Activated gamma-delta T cell (primary cell): Measurements from ENCODE around the gene UGT1A10.

Experiments
- DNase-seq: peaks from one replicate; lab custom pipeline; 2025; lab: John Stamatoyannopoulos, UW

UGT1A10 gene

DNA sequence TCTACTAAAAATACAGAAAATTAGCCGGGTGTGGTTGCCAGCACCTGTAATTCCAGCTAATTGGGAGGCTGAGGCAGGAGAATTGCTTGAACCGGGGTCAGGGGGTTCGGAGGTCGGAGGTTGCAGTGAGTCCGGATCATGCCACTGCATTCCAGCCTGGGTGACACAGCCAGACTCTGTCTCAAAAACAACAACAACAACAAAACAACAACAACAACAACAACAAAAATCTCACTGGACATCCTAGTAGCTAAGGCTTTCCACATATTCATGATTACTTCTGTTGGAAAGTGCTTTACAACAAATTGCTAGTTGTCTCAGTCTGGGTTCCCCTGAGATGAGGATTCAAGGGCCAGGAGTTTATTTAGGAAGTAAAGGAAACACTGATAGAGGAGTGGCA lies 137.6 kb downstream of the UGT1A10 start:
- DNase-seq: no peak

GRCh38 chr2:233775414-233775813 lies 139.2 kb downstream of the UGT1A10 start:
- DNase-seq: no peak

DNA sequence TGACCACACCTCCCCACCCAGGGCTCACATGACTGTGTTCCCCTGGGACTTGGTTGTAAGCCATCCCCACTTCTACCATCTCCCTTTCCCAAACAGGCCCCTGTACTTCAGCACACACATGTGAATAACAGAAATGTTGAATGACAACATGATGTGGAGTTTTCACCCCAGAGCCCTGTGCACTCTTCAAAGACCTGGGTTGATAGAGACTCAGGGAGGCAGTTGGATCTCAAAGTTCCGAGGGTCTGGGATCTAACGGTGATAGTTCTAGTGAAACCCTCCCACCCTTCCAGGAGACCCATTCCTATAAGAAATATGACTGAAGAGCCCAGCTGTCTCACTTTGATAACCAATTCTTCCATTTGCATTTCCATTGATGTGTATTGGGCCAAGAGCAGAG lies 141.8 kb downstream of the UGT1A10 start, which contains the start of gene MROH2A:
Gene MROH2A (plus strand): TSS at position 301 of the 400 bp plus-strand sequence. CDS start 1,029 bp downstream, outside the sequence.
- DNase-seq: no peak

DNA sequence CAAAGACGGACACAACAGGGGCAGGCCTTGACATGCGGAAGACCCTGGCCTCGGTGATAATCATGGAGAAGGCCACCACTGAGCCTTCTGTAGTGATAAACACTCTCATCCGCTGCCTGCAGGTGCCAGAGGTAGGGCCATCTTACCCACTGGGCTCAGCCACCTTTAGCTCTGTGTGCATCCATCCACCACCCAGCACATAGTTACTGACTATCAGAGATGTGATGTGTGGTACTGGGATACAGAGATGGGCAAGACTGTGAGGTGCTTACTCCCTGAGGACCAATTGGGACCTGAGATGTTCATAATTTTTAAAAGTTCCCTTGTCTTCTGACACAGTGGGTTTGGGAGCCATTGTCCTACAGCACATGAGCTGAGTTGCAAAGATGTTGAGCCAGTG lies 143.5 kb downstream of the UGT1A10 start:
- DNase-seq: no peak

DNA sequence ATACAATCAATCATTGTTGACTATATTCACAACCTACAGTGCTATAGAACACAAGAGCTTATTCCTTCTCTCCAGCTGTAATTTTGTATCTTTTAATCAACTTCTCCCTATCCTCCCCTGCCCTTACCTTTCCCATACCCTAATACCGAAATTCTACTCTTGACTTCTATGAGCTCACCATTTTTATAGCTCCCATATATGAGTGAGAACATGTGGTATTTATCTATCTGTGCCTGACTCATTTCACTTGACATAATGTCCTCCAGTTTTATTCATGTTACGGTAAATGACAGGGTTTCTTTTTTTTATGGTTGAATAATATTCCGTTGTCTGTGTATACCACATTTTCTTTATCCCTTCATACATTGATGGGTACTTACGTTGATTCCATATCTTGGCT lies 144.5 kb downstream of the UGT1A10 start:
- no peak for DNase-seq

DNA sequence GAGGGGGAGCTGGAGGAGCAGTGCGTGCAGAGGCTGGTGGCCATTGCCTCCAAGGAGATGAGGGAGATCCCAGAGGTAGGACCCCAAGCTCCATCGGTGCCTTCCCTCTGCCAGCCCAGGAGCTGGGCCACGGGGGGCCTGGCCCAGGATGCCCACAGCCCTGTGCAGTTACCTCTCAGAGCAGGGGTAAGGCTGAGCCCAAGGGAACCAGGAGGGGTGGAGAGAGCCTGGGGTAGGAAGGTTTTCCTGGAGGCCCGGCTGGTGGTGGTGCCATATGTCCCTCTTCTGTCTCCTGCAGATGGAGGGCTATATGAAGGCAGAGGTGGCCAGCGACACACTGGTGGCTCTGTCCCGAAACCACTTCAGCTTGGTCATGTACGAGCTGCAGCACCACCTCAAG lies 153.3 kb downstream of the UGT1A10 start:
- DNase-seq: no peak

GRCh38 chr2:233791151-233791882 lies 155.1 kb downstream of the UGT1A10 start:
- no peak for DNase-seq

DNA sequence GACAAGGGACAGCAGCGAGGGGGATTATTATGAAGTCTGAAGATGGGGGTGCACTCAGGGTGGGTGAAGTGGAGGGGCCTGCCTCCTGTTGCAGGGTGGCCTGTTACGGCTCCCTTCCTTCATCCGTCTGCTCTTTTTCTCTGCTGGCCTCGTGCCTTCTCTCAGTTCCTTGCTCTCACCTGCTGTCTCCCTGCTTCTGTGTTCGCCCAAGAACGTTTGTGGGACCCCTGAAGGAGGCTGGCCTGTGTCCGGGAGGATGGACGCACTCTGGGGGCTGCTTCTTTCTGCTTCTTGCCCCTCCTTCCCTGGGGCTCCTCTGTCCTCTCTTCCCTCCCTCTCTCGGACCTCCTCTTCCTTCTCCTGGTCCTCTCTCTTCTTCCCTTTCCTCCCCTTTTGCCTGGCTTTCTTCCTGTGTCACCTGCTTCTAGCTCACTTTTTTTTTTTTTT lies 155.7 kb downstream of the UGT1A10 start:
- no peak for DNase-seq

DNA sequence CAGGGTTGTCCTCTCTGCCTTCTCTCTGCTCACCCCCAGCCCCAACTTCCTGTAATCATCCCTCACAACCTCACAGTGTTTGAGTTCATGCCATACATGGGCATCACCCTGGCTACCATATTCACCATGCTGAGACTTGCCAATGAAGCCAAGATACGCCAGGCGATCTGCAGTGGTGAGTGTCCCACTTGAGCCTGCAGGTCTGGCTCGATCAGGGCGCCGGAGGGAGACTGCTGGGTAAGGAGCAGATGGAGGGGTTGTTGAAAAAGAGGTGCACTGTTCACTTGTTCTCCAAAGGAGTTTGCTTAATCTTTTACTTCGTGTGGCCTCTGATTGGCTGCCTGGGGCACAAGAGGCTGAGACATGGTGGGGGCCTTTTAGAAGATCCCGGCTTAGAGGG lies 156.5 kb downstream of the UGT1A10 start:
- DNase-seq: no peak

GRCh38 chr2:233793465-233794127 lies 157.3 kb downstream of the UGT1A10 start:
- no peak for DNase-seq

DNA sequence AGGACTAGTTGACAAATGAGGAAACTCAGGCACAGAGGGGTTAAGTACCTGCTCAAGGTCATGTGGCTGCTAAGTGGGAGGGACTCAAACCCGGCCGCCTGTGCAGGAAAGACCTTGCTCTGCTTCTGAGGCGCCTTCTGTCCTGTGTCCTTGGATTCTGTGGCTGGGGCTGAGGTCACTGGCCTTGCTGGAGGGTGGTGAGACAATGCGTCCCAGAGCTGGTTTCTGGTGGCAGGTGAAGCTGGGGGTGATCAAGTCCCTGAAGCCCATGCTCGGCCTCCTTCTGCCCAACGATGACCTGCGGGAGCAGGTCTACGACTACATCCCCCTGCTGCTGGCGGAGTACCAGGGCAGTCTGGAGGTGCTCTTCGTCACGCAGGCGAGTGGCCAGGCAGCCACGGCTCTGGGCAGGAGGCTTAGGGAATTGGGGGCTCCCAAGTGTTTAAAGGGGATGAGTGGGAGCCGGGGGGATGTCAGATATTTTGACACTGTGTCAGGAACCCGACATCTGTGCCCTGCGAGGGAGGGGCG lies 157.9 kb downstream of the UGT1A10 start:
- no peak for DNase-seq

DNA sequence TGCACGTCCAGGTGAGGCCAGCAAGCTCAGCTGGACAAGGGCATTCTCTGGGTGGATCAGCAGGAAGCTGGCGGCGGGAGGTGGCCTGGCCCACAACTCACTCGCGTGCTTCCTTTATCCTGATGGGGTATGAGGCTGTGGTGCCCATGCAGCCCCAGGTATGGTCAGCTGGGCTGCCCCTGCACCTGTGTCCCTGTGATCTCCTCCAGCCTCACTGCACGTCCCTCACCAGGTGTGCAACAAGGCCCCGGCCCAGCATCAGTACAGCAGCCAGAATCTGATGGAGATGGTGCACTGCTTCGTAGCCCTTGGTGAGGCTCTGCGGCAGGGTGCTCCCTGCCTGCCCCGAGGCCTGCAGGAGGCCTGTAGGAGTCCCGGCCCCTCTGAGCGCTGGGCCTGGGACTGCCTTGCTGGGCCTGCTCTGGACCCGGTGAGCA lies 159.5 kb downstream of the UGT1A10 start:
- DNase-seq: no peak

DNA sequence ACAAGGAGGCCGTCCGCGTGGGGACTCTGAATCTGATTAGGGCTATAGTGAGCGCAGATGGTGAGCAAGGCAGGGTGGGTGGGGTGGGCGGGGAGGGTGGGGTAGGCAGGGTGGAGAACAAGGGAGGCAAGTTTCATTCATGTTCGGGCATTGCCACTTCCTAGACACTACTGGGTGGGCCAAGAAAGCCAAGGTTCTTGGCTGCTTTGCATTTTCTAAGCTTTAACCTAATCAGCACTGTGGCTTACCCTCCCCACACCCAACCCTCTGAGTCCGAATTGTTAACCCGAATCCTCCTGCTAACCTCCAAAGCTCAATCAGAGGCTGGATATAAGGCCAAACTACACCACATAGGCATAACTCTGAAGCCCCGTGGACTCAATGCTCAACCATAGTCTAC lies 160.0 kb downstream of the UGT1A10 start:
- no peak for DNase-seq

DNA sequence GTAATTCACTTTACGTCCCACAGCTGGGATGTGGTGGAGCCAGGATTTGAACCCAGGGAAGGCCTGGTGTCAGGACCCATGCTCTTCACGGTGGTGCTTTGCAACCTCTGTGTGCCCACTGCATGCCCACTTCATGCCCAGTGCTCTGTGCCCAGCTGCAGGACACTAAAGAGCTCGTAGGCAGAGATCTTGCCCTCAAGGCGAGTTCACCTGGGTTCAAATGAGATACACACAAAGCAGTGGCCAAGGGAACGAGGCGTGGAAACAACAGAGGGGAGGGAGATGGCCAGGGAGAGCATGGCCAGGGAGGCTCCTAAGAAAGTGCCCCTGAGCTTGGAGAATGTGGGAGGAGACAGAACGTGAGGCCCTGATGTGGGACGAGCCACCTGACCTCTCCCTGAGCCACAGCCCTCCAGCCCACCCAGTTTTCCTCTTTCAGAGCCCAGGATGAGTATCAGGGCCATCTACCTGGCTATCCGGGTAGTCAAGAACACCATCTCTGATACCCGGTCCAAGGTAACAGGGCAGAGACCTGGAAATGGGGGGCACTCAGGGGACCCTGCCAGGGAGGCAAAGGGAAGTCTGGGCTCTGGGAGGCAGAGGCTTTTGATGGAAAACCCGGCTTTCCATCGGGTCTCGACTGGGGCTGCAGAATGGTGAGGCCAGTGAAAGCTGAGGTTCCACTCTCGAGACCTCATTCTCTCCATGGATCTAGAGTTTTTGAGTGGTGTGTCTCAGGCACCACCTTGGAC lies 162.3 kb downstream of the UGT1A10 start:
- DNase-seq: no peak

- DNase-seq: no peak
These were observed 162.9 kb downstream of the UGT1A10 start for GRCh38 chr2:233799087-233799665.

DNA sequence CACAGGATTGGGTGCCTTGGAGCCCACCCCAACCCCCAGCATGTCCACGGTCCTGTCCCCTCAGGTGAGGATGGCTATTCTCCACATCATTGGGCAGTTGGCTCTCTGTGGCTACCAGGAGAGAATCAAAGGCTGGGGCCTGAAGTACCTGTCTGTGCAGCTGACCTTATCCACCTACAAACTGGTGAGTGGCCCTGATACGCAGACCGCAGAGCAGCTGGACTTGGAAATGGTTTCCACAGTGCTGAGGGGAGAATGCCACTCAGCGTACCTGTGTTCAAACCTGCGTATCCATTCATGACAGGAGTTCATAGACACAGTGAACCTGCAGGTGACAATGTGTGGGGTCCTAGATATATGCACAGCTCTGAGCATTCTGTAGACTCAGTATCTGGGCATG lies 163.5 kb downstream of the UGT1A10 start:
- no peak for DNase-seq

GRCh38 chr2:233800208-233800607 lies 164.0 kb downstream of the UGT1A10 start:
- no peak for DNase-seq

DNA sequence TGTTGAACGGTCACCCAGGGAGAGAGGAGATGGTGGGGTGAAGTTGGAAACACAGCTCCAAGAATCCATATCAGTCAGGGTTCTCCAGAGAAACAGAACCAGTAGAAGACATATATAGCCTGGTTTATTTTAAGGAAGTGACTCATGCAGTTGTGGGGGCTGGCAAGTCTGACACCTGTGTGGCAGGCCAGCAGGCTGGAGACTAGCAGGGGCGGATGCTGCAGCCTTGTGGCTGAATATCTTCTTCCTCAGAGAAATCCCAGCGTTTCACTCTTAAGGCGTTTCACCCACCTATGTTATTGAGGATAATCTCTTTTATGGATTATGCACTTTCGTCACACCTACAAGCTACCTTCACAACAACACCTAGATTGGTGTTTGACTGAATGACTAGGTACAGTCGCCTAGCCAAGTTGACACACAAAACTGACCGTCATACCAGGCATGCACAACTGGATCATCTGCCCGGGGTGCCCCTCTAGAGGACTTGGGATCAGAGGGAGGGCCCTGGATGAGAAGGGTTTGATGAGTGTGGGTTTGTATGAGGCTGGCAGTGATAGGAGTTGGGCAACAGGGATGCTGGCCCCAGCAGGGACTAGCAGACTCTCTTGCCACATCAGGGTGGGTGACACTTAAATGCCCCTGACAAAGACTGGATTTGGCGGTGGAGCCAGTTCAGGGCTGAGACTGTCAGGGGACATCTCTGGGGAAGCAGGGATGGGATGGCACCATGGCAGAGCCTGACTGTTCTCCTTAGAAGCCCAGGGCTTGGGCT lies 165.3 kb downstream of the UGT1A10 start:
- no peak for DNase-seq

- no peak for DNase-seq
These were observed 166.0 kb downstream of the UGT1A10 start for GRCh38 chr2:233802132-233802815.

DNA sequence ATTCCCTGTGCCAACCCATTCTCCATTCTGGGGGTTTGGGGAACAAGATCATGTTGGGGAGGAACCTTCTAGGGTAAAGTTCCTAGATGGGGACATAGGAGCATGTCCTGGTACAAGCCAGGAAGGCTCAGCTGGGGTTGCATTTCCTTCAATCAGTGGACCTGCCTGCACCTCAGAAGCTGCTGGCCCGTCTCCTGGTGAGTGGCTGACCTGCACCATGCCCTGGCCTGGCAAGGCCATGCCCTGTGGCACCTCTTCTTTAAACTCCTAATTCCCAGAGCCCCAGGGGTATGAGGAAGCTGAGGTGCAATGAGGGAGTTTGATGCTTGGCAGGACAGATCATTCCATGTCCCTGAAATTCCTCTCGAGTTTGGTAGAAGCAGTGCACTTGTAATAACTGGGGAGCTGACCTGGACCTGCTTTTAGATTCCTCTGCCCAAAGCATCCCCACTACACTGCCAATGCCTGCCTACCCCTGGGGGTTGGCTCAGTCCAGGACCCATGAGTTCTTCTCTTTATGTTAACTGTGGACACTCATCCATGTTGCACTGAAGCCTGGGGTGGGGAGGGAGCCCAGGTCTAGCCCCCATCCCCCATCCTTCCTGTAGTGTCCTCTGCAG lies 167.2 kb downstream of the UGT1A10 start:
- DNase-seq: no peak
